Hematopoietic multipotent progenitor cell treated with erythropoietin and hydrocortisone succinate and interleukin-3 and kit ligand, for 8 days (in vitro differentiated cells): ENCODE measurements around the gene PDGFC.

ENCODE experiments used
- DNase-seq: peaks from one replicate; pipeline ENCODE4 v3.0.0-alpha.2; 2015

PDGFC gene

DNA sequence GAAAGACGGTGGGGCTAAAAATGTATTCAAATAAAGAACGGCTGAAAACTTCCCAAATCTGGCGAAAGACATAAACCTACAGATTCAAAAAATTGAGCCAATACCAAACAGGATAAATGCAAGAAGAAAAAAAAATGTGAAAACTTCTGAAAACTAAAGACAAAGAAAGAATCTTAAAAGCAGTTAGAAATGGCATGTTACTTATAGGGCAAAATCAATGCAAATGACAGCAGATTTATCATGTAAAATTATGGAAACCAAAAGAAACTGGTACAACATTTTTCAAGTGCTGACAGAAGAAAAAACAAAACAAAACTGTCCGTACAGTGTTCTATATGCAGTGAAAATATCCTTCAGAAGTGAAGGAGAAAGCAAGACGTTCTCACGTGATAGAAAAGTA, 239.0 kb downstream of the PDGFC start:
- no peak for DNase-seq

DNA sequence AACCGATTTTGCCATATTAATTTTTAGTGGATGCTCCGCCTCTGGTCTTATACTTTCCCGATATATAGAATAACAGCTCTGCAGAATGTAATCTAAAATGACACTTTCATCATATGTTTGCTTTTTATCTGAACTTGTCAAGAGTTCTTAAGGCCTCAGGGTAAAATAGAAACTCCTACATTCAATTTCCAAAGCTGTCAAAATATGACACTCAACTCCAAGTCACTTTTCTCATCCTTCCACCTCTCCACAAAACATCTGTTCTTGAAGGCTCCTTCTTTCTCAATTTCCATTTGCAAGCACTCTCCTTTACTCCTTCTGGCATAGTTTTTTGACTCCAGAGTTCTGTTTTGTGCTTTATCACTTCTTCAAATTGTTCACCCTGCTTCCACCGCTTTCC, 242.2 kb downstream of the PDGFC start:
- no peak for DNase-seq

DNA sequence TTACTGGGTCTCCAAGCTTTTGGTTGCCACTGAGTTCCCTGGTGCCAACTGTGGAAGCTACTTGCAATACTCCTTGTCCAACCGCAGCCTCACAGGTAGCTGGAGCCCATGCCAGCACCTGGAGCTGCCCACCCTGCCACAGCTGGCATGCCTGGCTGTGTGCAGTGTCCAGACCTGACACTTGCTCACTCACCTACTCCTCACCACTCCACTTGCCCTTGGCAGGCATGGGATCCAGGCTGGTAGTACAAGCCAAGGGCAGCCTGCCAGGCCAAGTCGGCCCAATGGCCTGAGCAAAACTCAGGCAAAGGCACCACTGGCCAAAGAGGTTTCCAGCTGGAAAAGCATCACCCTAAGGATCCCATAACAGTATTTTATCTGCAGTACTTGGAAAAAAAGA, 246.3 kb downstream of the PDGFC start:
- no peak for DNase-seq

DNA sequence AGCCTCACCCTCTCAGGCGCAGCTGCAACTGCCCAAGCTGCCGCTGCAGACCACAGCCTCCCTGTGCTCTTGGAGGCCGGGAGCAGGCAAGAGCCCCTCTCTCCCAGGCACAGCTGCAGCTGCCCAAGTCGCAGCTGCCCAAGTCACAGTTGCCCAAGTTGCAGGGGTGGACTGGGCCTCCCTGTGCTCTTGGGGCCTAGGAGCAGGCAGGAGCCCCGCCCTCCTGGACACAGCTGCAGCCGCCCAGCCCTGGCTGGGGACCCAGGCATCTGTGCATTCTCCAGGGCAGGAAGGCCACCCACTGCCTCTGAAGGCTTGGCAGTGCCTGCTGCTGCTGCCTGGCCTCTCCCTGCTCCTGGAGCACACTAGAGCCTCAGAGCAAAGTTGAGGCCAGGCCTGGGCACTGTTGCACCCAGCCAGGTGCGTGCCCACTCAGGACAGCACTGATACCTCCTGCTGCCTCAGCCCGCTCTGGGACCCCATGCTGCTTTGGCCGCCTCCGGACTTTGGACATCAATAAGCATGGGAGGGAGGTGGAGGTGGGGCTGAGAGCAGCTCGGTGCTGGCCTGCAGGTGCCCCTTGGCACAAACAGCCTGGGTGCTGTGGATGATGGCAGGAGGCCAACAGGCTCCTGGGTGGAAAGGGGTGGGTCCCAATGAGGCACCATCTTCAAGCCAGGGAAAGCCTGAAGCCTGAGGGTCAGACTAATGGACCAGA, 247.5 kb downstream of the PDGFC start:
- DNase-seq = no peak

DNA sequence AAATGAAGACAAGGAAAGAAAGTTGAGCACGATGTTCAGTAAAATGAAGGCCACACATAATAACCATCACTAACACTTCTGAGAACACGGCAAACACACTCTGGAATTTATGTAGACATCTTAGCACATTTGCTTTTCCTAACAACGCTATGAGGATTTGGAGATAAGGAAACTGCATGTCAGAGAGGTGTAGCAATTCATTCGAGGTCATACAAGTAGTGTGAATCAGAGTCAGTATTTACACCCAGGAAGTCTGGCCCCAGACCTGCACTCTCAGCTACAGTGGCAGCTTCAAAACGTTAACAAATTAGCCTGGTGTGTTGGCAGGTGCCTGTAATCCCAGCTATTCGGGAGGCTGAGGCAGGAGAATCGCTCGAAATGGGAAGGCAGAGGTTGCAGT, 253.4 kb downstream of the PDGFC start:
- no peak for DNase-seq

DNA sequence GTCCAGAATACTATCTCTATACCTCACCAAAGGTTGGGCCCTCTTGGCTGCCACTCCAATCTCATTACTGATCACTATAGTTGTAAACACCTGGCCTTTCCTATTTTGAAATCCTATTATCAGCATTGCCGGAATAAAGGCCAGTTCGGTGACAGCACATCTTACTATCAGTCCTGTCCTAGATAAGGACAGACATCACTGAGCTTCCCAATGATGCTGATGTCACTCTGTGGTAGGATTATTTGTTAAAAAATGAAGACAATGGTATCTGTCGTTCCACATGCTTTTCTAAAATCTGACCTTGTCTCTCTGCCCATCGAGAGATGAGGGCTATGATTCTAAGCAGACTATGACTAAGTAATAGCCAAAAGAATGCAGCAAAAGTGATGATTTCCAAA, 260.4 kb downstream of the PDGFC start:
- DNase-seq = no peak
